ENCODE results near the gene FTSJ1. TPM values are rescaled to one million over a fixed set of nuclear protein-coding genes. Genes with fewer than 3 reads are reported as not detected.
"Not testable (repeated sequence)": the region's sequence is repeated elsewhere in the genome, so short reads cannot be mapped to it uniquely, and the experiment has no call there.

FTSJ1 gene
- total and polyA plus RNA-seq, 2 experiments from 2014 or later, result 42.8 to 76.3 TPM

DNA sequence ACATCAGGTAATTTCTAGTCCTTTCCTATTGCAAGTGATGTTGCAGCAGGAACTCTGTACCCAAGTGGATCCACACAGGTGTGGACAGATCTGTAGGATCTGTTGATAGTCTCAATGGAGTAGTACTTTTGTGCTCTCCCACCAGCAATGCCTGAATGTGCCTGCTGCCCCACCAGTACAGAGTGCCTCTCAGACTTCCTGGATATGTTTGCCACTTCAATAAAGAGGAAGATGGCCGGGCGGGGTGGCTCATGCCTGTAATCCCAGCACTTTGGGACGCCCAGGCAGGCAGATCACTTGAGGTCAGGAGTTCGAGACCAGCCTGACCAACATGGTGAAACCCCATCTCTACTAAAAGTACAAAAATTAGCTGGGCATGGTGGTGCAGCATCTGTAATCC is 43.5 kb downstream of the FTSJ1 start:
- not testable (repeated sequence) for H3K4me3 Mint-ChIP-seq; H3K27ac Mint-ChIP-seq; ATAC-seq; H3F3A ChIP-seq (replicated peaks; ENCODE audit: low read depth); DNase-seq (ENCODE audit: low spot score); H3K9me3 Mint-ChIP-seq; H3K9me2 ChIP-seq (ENCODE audit: insufficient read depth); H3K4me3 ChIP-seq; H3K4me2 ChIP-seq; H2AFZ ChIP-seq; H3K4me1 ChIP-seq (ENCODE audit: insufficient read depth); H3K36me3 ChIP-seq (ENCODE audit: insufficient read depth); H3K27ac ChIP-seq (ENCODE audit: low read depth); H3K27me3 ChIP-seq (ENCODE audit: insufficient read depth); H4K20me1 ChIP-seq (replicated peaks; ENCODE audit: insufficient read depth); H3K27me3 Mint-ChIP-seq (ENCODE audit: insufficient read depth, low read depth, poor library complexity)
- peaks cover 11% of the 10 kb centered on the region; the same call in 2 of the 3 replicates for H3K4me1 Mint-ChIP-seq
- H3K79me2 ChIP-seq (replicated peaks; ENCODE audit: insufficient read depth), result peaks cover 17% of the 10 kb centered on the region
- peaks cover 14% of the 10 kb centered on the region for H3K36me3 Mint-ChIP-seq (ENCODE audit: low read depth)

GRCh38 chrX:48520455-48520854 is 44.5 kb downstream of the FTSJ1 start:
- Histone ChIP-seq H3K36me3 (ENCODE audit: insufficient read depth) (peaks cover 7% of the 10 kb centered on the region; the same call in 1 of the 2 replicates), H2AFZ (no peak overlapping the region), H3K79me2 (replicated peaks; ENCODE audit: insufficient read depth) (peaks cover 17% of the 10 kb centered on the region), H3K4me2 (0 out of 2 replicates have a peak overlapping the region, but pooled peaks have one; percentile 70), H4K20me1 (replicated peaks; ENCODE audit: insufficient read depth) (no peaks in the 10 kb centered on the region), H3K4me1 (ENCODE audit: insufficient read depth) (no peaks in the 10 kb centered on the region), H3F3A (replicated peaks; ENCODE audit: low read depth) (no peaks in the 10 kb centered on the region), H3K9me2 (ENCODE audit: insufficient read depth) (no peaks in the 10 kb centered on the region), H3K4me3 (no peak overlapping the region), H3K27ac (ENCODE audit: low read depth) (no peak overlapping the region), H3K27me3 (ENCODE audit: insufficient read depth) (no peaks in the 10 kb centered on the region)
- peaks cover 11% of the 10 kb centered on the region; the same call in 2 of the 3 replicates for H3K4me1 Mint-ChIP-seq
- no peak overlapping the region for H3K27ac Mint-ChIP-seq
- no peaks in the 10 kb centered on the region for H3K9me3 Mint-ChIP-seq
- DNase-seq (ENCODE audit: low spot score) (no peak), ATAC-seq (no peak)
- H3K36me3 Mint-ChIP-seq (ENCODE audit: low read depth), result peaks cover 13% of the 10 kb centered on the region
- peak overlapping the region; percentile 93 for H3K4me3 Mint-ChIP-seq
- peaks cover 2% of the 10 kb centered on the region for H3K27me3 Mint-ChIP-seq (ENCODE audit: insufficient read depth, low read depth, poor library complexity)
- TF ChIP-seq ZNF331 (CRISPR knock-in tag; IDR thresholded peaks at IDR 0.05; ENCODE audit: low read depth) (no peak), STAT1 (IDR thresholded peaks at IDR 0.05; ENCODE audit: unreplicated experiment) (no peak), ZNF114 (CRISPR knock-in tag; IDR thresholded peaks at IDR 0.05) (no peak), NANOG (IDR thresholded peaks at IDR 0.05; ENCODE audit: borderline replicate concordance) (no peak), ETS1 (IDR thresholded peaks at IDR 0.05) (no peak), CTCF (conservative IDR thresholded peaks at IDR 0.05; ENCODE audit: low read depth in 2 of 2) (no peak), CREB1 (CRISPR knock-in tag; IDR thresholded peaks at IDR 0.05; ENCODE audit: low read depth) (no peak), POLR2AphosphoS5 (IDR thresholded peaks at IDR 0.05; ENCODE audit: low read depth) (no peak), EZH2phosphoT487 (IDR thresholded peaks at IDR 0.05; ENCODE audit: unreplicated experiment) (no peak), JUNB (IDR thresholded peaks at IDR 0.05; ENCODE audit: unreplicated experiment) (no peak), EZH2 (IDR thresholded peaks at IDR 0.05; ENCODE audit: low read depth, unreplicated experiment) (no peak)
- TF ChIP-seq, protein P1, sequence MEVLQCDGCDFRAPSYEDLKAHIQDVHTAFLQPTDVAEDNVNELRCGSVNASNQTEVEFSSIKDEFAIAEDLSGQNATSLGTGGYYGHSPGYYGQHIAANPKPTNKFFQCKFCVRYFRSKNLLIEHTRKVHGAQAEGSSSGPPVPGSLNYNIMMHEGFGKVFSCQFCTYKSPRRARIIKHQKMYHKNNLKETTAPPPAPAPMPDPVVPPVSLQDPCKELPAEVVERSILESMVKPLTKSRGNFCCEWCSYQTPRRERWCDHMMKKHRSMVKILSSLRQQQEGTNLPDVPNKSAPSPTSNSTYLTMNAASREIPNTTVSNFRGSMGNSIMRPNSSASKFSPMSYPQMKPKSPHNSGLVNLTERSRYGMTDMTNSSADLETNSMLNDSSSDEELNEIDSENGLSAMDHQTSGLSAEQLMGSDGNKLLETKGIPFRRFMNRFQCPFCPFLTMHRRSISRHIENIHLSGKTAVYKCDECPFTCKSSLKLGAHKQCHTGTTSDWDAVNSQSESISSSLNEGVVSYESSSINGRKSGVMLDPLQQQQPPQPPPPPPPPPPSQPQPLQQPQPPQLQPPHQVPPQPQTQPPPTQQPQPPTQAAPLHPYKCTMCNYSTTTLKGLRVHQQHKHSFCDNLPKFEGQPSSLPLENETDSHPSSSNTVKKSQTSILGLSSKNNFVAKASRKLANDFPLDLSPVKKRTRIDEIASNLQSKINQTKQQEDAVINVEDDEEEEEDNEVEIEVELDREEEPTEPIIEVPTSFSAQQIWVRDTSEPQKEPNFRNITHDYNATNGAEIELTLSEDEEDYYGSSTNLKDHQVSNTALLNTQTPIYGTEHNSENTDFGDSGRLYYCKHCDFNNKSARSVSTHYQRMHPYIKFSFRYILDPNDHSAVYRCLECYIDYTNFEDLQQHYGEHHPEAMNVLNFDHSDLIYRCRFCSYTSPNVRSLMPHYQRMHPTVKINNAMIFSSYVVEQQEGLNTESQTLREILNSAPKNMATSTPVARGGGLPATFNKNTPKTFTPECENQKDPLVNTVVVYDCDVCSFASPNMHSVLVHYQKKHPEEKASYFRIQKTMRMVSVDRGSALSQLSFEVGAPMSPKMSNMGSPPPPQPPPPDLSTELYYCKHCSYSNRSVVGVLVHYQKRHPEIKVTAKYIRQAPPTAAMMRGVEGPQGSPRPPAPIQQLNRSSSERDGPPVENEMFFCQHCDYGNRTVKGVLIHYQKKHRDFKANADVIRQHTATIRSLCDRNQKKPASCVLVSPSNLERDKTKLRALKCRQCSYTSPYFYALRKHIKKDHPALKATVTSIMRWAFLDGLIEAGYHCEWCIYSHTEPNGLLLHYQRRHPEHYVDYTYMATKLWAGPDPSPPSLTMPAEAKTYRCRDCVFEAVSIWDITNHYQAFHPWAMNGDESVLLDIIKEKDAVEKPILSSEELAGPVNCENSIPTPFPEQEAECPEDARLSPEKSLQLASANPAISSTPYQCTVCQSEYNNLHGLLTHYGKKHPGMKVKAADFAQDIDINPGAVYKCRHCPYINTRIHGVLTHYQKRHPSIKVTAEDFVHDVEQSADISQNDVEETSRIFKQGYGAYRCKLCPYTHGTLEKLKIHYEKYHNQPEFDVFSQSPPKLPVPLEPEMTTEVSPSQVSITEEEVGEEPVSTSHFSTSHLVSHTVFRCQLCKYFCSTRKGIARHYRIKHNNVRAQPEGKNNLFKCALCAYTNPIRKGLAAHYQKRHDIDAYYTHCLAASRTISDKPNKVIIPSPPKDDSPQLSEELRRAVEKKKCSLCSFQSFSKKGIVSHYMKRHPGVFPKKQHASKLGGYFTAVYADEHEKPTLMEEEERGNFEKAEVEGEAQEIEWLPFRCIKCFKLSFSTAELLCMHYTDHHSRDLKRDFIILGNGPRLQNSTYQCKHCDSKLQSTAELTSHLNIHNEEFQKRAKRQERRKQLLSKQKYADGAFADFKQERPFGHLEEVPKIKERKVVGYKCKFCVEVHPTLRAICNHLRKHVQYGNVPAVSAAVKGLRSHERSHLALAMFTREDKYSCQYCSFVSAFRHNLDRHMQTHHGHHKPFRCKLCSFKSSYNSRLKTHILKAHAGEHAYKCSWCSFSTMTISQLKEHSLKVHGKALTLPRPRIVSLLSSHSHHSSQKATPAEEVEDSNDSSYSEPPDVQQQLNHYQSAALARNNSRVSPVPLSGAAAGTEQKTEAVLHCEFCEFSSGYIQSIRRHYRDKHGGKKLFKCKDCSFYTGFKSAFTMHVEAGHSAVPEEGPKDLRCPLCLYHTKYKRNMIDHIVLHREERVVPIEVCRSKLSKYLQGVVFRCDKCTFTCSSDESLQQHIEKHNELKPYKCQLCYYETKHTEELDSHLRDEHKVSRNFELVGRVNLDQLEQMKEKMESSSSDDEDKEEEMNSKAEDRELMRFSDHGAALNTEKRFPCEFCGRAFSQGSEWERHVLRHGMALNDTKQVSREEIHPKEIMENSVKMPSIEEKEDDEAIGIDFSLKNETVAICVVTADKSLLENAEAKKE (CRISPR knock-in tag; IDR thresholded peaks at IDR 0.05), result no peak
